Measurements from ENCODE around the gene TRNT1.

- TF ChIP-seq CTCF (optimal IDR thresholded peaks at IDR 0.05 in 1 of 3, IDR thresholded peaks at IDR 0.05 in 1 of 3, conservative IDR thresholded peaks at IDR 0.05 in 1 of 3; ENCODE audit: extremely low read depth in 1 of 3, insufficient read depth in 2 of 3, low read length in 3 of 3) (no peak), EZH2 (IDR thresholded peaks at IDR 0.05; ENCODE audit: low read length) (no peak)
Observed at GRCh38 chr3:3102751-3103150, 24.0 kb upstream of the TRNT1 start.

Measured in keratinocyte (primary cell).